NCI-H1694 treated with DMSO at 0.1 percent for 48 hours (cell line): ENCODE measurements around the gene TET2.
"Not testable (repeated sequence)": the region's sequence is repeated elsewhere in the genome, so short reads cannot be mapped to it uniquely, and the experiment has no call there.

Experiments
- DNase-seq: peaks from one replicate; lab custom pipeline; 2025; lab: John Stamatoyannopoulos, UW

Gene TET2

GRCh38 chr4:105291925-105292324 lies 145.2 kb downstream of the TET2 start:
- DNase-seq = no peak

- no peak for DNase-seq
Observed at GRCh38 chr4:105293360-105293759, 146.7 kb downstream of the TET2 start.

- no peak for DNase-seq
Observed at GRCh38 chr4:105296672-105297071, 150.0 kb downstream of the TET2 start.

- DNase-seq = not testable (repeated sequence)
Observed at GRCh38 chr4:105299027-105299426, 152.4 kb downstream of the TET2 start.

GRCh38 chr4:105304085-105304484 lies 157.4 kb downstream of the TET2 start:
- DNase-seq = no peak

- DNase-seq = no peak
Observed at GRCh38 chr4:105305019-105305836, 158.6 kb downstream of the TET2 start.

- DNase-seq = no peak
Observed at GRCh38 chr4:105306158-105306781, 159.6 kb downstream of the TET2 start.

GRCh38 chr4:105306820-105307219 lies 160.1 kb downstream of the TET2 start:
- DNase-seq = no peak

GRCh38 chr4:105318486-105318885 lies 171.8 kb downstream of the TET2 start:
- DNase-seq = no peak

- DNase-seq = no peak
Observed at GRCh38 chr4:105327222-105327621, 180.5 kb downstream of the TET2 start.

- DNase-seq = no peak
Observed at GRCh38 chr4:105327956-105328355, 181.3 kb downstream of the TET2 start.

- DNase-seq = no peak
Observed at GRCh38 chr4:105329081-105329480, 182.4 kb downstream of the TET2 start.
